Measurements from ENCODE around the gene NREP. TPM values are rescaled to one million over a fixed set of nuclear protein-coding genes. Genes with fewer than 3 reads are reported as not detected.
A peak's percentile ranks its signal among the peaks of the same experiment; 100 is the strongest.

NREP gene
- polyA plus RNA-seq, 5 donors = 900 to 1,356 (median 1,198) TPM

DNA sequence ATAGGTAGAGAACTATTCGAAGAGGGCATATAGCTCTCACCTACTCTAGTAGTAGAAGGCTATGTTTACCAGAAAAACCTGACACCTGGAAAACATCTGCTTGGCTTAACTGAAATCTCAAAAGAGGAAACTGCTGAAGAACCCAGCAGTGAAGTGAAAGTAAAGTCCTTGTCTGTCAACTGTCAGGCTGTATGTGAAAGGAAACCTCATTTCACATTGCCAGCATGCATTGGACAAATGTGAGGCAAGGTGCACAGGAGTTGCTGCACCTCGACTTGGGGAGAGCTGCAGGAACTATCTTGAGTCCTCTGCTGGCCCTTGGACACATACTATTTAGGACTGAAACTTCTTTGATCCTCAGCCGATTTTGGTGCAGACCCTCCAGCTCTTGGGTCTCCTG, 53.3 kb downstream of the NREP start:
- no peak for DNase-seq

- no peak for DNase-seq
Observed at GRCh38 chr5:111699976-111700375, 57.0 kb downstream of the NREP start.

DNA sequence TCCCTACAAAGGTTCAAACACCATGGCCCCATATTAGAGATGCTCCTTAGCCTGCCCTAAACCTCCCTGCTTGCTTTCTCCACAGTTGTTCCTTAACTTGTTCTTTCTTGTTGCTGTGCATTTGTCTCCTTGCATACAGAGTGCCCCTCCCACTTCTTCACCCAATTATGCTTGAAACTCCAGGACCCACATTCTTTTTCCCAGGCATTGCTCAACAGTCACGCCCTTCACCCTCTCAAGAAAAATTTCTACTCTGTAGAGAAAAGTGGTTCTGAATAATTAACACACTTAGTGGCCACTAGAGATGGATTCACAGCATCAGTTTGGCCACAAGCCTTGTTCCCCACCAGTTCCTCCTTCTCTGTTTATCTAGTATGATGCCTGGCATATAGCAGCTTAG, 57.7 kb downstream of the NREP start:
- no peak for DNase-seq

- no peak for DNase-seq
Observed at GRCh38 chr5:111697881-111698757, 58.9 kb downstream of the NREP start.

GRCh38 chr5:111697215-111697614, 59.8 kb downstream of the NREP start:
- peak in 1 of 2 donors; percentile 50 for DNase-seq

GRCh38 chr5:111695991-111696390, 61.0 kb downstream of the NREP start:
- no peak for DNase-seq

DNA sequence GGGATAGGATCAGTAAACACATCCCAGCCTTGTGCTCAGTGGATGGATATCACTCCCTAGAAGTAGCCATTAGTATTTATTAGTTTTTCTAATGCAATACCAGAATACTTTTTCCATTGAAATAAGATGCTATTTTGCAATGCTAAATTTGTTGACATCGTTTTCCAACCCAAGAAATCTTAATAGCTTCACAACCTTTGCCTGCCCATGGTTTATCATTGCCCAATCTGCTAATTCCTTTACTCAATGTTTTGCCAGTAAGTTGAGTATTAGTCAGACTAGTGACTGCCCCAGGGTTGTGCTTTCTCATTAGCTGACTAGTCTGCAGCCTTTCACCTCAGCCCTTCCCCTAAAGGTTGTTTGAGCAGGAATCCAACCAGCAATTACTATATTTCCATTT, 62.9 kb downstream of the NREP start:
- no peak for DNase-seq

DNA sequence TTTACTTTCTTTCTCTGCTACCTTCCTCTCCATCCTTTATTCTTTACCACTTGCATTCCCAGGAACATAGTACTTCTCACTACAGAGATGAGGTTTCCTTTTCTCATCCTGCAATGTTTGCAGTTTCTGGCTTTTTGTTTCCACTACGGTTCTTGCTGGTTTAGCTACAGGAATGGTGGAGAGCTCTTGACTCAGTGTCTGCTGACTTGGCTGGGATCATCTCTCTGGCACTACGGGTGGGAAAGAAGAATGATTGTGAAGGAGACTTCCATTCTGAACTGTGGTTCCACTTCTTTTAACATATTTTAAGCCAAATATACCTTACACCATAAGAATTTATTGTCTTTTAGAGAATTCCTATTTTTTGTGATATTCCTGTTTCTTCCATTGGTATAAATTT, 65.1 kb downstream of the NREP start:
- no peak for DNase-seq

DNA sequence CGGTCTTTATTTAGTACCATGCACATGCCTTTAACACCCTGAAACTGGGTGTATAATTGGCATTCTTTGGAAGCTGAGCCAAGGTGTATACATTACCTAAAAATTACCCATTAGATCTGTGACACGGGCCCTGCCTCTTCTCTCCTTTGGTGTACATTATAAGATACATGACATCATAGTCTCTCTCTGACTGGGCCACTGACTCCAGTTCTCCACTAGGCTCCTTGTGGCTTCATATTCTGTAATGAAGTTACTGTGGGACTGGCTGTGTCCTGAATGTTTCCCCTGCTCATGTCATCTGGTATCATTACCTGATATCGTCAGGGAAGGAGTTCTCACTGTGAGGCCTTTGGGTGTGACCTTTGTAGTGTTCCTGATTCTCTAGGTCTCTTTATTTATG, 65.5 kb downstream of the NREP start:
- no peak for DNase-seq

- no peak for DNase-seq
Observed at GRCh38 chr5:111689357-111689935, 67.5 kb downstream of the NREP start.

DNA sequence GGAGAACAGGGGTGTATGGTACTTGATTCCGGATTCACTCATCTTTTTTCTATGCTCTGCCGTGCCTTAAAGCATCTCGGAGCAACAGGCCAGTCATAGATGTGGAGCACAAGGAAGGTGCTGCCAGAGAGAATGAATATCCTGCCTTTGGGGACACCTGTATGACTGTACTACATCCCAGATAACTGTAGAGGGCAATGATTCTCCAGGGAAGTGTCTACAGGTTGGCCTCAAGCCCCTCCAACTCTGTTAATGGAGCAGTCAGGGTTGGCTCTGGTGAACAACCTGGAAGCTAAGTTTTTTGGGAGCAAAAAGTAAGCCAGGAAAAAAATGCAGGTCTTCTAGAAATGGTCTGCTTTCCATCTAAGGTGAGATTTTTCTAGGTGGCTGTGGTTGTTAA, 71.0 kb downstream of the NREP start:
- no peak for DNase-seq

DNA sequence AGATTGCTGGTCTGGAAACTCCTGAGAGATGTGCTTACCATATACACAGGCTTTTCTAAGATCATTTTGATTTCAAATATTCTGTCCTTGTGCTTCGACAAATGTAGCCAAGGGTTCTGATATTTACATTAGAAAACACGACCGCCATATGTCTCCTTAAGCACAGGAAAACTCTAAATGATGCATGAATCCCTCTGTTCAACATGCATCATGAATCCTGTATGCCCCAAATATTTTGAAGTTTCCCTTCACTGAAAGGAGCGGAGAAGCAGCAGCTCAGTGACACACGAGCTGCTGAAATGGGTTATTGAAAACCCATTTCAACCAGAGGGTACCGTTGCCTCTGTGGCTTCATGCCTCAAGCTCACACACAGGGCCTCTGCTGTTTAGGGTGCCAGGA, 74.4 kb downstream of the NREP start:
- no peak for DNase-seq

DNA sequence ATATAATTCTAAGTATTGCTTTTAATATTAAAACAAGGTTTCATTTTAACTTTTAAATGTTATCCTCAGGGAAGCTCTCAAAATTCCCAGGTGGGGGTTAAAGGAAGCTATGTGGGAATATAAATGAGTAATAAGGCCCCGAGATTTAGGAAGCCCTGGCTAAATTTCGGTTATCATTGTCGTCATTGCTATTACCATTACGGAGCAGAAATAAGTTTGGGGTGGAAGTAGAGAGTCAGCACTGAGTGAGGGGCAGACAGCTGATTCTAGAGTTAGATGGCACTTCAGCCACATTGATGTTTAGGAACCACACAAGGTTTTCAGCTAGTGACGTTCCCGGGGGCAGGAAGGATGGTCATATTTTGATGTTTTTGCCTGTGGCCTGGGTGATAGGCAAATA, 74.9 kb downstream of the NREP start:
- DNase-seq = no peak

GRCh38 chr5:111681414-111682120, 75.4 kb downstream of the NREP start:
- DNase-seq = no peak

- DNase-seq = peak; percentile 89 to 92
Observed at GRCh38 chr5:111680737-111681413, 76.1 kb downstream of the NREP start.

GRCh38 chr5:111679611-111680010, 77.4 kb downstream of the NREP start:
- DNase-seq = no peak

Other genes starting within 250 kb of the NREP start
- gene STARD4, start 244.7 kb downstream of the NREP start, polyA plus RNA-seq (ENCODE audit: insufficient read depth in 1 of 5, insufficient read length in 5 of 5, low replicate concordance in 1 of 5) = 10 to 100 TPM; 28.9 to 49.1 (median 37.3) TPM